Measurements from ENCODE around the gene PNKP.

The PNKP gene

DNA sequence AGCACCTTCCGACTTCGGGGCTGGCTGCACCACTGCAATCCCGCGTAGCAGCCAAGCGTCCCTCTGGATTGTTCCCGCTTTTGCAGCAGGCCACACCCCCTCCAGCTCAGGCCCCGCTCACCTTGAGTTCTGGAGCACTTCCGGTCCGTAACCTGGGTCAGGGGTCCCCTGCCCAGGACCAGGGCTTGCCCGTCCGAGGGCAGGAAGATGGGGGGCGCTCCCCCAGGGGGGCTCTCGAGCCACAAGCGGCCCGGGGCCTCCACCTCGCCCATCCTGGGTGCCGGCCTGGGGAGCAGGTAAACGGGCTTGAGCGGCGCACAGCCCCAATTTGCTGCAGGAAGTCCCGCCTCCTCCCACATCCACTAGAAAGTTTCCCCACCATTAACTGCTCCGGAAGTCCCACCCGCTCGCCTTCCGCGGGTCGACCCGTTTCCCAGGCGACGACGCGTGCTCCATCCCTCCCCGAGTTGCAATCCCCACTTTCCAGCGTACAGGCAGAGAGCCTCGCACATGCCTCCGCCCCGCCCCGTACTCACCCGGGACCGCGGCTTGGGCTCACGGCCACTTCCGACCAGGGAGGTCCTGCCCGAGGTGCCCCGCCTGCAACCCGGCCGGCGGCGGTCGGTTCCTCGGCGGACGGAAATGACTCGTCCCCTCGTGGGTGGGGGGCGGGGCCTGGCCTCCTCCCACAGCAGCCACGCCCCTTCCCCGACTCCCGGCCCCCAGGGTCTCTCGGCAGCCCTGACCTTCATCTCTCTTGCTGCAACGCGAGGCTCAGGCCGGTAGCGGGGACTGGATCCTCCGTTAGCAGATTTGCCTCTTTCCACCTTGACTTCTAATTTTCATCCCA lies at the start of gene PNKP:
Gene PNKP (minus strand): TSS at position 644 of the 850 bp plus-strand sequence. CDS start 372 bp downstream, at position 272.
- peak; percentile 82 for DNase-seq (ENCODE audit: low read depth)

DNA sequence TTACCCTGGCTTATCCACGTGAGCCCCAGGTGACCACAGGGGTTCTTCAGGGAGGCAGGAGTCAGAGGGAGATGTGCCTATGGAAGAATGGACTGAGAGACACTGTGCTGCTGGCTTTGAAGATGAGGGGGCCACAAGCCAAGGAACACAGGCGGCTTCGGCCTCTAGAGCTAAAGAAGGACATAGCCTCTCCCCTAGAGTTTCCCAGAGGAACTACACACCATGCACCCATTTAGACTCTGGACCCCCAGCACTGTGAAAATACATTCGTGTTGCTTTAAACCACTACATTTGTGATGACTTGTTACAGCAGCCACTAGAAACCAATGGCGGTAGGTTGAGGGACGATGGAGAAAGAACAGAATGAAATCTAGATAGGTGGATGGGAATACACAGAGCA lies 47.9 kb upstream of the PNKP start:
- no peak for DNase-seq (ENCODE audit: low read depth)

DNA sequence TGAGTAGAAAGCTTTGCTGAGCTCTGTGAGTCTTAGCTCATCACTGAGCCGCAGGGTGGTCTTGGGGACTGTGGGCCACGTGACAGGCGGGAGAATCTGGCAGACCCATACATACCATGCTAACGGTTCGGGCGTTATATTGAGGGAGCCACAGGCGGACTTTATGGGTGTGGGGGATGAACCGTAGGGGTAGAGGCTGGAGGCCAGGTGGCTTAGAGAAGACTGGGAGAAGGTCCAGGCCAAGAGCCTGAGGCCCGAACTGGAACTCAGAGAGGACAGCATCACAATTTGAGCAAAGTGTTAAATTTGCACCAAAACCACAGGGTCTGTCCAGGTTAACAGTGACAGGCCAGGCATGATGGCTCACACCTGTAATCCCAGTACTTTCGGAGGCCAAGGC lies 46.3 kb upstream of the PNKP start:
- DNase-seq (ENCODE audit: low read depth) = no peak

DNA sequence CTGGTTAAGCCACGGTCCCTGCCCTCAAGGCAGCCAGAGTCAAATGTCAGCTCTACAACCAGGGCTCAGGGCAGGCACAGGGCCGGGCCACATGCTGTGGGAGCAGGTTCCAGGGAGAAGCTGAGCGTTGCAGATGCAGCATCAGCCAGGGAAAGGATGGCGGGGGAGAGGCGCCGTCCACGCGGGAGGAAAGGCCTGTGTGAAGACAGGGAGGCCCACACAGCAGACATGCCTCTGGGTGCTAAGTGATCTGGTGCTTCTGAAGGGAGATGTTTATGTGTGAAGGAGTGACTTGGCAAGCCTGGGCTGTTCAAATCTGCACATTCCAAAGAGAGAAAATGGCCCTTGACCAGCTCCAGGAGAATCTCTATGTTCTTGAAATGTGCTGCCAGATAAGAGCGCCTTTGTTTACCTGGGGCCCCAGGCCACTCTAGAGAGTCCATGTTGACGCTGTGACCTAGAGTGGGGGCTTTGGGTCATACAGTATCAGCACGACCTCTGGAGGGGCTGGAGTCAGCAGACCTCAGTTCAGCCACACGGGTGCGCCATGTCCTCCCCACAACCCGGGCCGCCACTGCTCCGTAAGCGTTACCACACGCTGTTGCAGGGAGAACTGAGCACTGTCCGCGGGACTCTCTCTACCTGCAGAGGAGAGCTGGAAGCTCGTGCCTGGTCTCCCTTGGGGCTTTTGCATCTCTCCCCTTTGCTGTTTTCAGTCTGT lies 45.7 kb upstream of the PNKP start:
- no peak for DNase-seq (ENCODE audit: low read depth)

DNA sequence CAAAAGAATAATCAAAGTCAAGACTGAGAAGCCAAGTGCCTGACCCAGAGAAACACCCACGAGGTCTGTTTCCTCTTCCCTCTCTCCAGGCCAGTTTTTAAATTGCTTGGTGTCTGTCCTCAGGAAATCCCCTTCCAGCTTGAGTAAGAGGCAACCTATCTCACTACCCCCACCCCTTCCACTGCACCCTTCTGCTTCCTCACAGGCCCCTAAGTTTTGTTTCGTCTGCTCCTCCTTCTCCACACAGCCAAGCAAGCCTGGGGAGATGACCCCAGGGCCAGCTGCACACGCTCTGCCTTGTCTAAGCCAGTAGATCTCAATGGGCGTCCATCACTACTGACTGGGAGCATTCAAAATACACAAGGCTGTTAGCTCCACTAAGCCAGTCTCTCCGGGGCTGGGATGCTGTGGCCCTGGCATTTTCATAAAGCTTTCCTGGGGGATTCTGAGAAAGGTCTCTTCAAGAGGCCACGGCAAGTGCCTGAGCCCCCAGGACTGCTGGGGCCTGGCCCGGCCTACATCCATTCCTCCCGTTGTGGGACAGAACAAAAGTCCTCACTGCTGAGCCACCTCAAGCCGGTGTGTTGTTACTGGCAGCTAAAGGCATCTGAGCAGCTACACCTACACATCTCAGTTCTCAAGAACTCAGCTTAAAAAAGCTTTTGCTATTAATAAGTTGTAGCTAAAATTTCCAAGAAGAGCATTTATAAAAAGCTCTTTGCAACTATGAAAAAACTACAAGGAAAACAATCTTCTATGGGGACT lies 44.2 kb upstream of the PNKP start:
- no peak for DNase-seq (ENCODE audit: low read depth)

GRCh38 chr19:49910179-49910578 lies 42.8 kb upstream of the PNKP start:
- DNase-seq (ENCODE audit: low read depth) = no peak

GRCh38 chr19:49908480-49909420 lies 41.4 kb upstream of the PNKP start:
- no peak for DNase-seq (ENCODE audit: low read depth)

GRCh38 chr19:49907745-49908446 lies 40.5 kb upstream of the PNKP start:
- DNase-seq (ENCODE audit: low read depth) = no peak

- no peak for DNase-seq (ENCODE audit: low read depth)
Observed at GRCh38 chr19:49906879-49907564, 39.6 kb upstream of the PNKP start.

DNA sequence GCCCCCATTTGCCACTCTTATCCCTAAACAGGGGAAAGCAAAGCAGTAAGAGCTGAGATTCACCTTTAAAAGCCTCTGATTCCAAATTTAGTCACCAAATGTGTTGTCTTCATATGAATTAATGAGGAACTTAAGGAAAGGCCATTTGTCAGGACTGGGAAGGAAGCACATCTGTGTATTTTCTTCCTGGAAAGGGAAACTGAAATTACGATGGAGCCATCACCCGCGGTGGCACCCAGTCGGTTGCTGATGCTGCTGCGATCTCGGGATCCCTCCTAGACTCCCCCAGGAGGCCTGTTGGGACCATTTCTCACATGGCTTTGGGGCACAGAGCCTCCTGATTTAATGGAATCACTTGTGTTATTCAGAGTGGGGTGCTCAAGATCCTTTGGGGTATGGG lies 36.8 kb upstream of the PNKP start:
- DNase-seq (ENCODE audit: low read depth) = no peak

GRCh38 chr19:49896863-49897621 lies 29.7 kb upstream of the PNKP start, which contains the start of gene IL4I1:
Gene IL4I1, minus strand, starts transcription at chr19:49896887. Its CDS starts 727 bp downstream, at chr19:49896160.
- DNase-seq (ENCODE audit: low read depth) = peak; percentile 42

DNA sequence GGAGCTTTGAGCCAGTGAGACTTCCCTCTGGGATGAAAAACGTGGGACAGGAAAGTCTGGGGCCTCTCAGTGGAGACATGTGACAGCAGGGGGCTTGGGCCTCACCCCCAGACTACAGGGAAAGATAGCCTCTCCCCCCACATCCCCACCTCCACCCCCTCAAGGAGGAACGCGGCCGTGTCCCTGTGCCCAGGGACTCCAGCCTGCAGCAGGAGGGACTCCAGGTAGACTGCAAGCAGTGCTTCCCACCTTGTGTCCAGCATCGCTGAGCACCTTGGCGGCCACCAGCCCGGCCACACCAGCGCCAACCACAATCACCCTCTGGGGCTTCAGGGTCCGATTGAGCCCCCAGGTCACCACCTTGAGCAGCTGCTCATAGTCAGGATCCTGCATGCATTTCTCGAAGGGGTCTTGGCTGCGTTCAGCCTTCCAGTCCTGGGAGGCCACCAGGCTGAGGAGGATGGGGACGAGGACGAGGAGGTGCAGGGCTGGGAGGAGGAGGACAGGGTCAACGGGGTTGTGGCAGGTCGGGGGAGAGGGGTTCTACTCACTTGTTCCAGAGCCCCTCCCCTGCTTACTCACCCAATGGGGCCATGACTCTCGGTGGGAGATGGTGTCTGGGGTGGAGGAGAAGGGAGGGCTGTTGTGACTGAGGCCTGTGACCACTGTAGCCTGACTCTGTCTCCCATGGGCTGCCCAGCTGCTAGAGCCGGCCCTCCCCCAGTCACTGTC lies 28.4 kb upstream of the PNKP start:
- no peak for DNase-seq (ENCODE audit: low read depth)

DNA sequence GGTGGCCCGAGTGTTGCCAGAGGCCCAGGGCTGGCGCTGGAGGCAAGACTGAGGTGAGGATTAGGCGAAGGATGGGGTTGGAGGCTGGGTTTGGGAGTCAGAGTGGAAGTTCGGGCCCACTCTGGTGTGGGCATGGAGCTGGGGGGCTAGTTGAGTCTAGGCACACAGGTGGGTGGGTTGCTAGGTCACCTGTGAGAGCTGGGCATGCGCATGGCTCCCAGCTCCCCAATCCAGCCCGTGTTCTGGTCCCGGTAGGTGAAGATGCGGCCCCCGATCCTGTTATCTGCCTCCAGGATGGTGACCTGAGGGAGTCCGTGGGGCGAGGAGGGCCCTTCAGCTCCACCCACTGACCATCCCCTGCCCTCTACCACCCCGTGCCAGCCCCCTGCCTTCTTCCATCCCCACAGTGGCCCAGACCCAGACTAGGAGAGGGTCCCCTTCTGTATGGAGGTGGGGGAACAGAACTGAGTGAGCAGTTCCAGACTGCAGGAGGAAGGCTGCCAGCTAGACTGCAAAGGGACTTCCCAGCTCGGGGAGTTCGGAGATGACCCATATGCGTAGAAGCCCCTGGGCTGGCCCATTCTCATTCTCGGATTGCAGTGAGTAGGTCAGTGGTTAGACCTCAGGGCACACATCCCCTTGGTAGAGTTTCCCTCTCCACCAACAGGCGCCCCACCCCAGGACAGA lies 27.6 kb upstream of the PNKP start:
- no peak for DNase-seq (ENCODE audit: low read depth)

- no peak for DNase-seq (ENCODE audit: low read depth)
Observed at GRCh38 chr19:49894011-49894664, 26.8 kb upstream of the PNKP start.

DNA sequence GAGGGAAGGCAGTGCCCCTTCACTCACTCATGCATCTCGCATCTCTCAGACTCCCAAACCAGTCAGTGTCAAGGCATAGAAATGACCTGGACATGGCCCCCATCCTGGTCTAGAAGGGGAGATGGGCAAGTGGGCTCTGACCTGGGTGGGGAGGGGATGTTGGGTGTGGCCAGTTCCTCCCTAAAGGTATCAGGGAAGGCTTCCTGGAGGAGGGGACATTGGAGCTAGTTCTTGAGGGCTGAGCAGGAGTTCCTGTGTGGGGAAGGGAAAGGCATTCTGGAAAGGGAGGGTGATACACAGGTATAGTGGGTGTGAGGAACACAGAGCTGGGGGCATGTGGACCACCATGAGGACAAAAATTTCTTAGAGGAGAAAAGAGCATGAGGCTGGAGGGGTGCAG lies 25.3 kb upstream of the PNKP start:
- DNase-seq (ENCODE audit: low read depth) = no peak

DNA sequence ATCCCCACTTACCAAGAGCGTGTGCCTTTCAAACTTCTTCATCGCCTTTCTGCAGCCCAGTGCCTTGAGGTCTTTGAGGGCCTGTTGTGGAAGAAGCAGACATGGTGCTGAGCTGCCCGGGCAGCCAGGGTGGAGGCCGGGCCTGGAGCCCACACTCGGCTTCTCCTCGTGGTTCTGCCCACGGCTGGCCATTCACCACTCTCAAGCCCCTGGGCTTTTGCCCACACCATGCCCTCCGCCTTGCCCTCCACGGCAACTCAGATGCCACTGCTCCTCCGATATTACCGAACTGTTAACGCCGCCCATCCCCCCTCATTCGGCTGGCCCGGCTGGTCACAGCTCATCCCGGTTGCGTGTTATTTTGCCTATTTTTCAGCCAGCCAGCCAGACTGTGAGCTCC lies 24.0 kb upstream of the PNKP start:
- no peak for DNase-seq (ENCODE audit: low read depth)
